GM21528 (cell line): Measurements from ENCODE around the gene BANP.
A peak's percentile ranks its signal among the peaks of the same experiment; 100 is the strongest.
"Not testable (repeated sequence)": the region's sequence is repeated elsewhere in the genome, so short reads cannot be mapped to it uniquely, and the experiment has no call there.

Experiments
- ATAC-seq: cut with Tn5 transposase; IDR thresholded peaks from one replicate; pipeline ENCODE4 v1.9.1; 2021; ENCODE audit warnings: mild to moderate bottlenecking, moderate library complexity; ENCODE audit not compliant: unreplicated experiment, low FRiP score

Gene BANP

GRCh38 chr16:87950765-87951551 is at the start of gene BANP:
TSS of gene BANP (plus strand) at chr16:87951434. CDS start at chr16:87975116, 23,682 bp downstream.
- ATAC-seq: peak; percentile 89

GRCh38 chr16:87904963-87905362 is 46.3 kb upstream of the BANP start:
- ATAC-seq: not testable (repeated sequence)

- not testable (repeated sequence) for ATAC-seq
These were observed 45.7 kb upstream of the BANP start for GRCh38 chr16:87905521-87905920.

GRCh38 chr16:87908101-87908500 is 43.1 kb upstream of the BANP start:
- ATAC-seq: not testable (repeated sequence)

GRCh38 chr16:87909203-87909935 is 41.9 kb upstream of the BANP start:
- ATAC-seq: peak; percentile 78

GRCh38 chr16:87911106-87911763 is 40.0 kb upstream of the BANP start:
- ATAC-seq: not testable (repeated sequence)

- not testable (repeated sequence) for ATAC-seq
These were observed 38.5 kb upstream of the BANP start for GRCh38 chr16:87912691-87913090.

- ATAC-seq: not testable (repeated sequence)
These were observed 37.1 kb upstream of the BANP start for GRCh38 chr16:87914021-87914725.

GRCh38 chr16:87914812-87915211 is 36.4 kb upstream of the BANP start:
- no peak for ATAC-seq

GRCh38 chr16:87917503-87917902 is 33.7 kb upstream of the BANP start:
- no peak for ATAC-seq

- no peak for ATAC-seq
These were observed 32.9 kb upstream of the BANP start for GRCh38 chr16:87918338-87918737.

GRCh38 chr16:87918866-87919680 is 32.2 kb upstream of the BANP start:
- no peak for ATAC-seq

GRCh38 chr16:87919681-87919994 is 31.6 kb upstream of the BANP start:
- ATAC-seq: no peak

GRCh38 chr16:87921236-87921773 is 29.9 kb upstream of the BANP start:
- ATAC-seq: no peak

GRCh38 chr16:87922250-87922871 is 28.9 kb upstream of the BANP start:
- no peak for ATAC-seq

GRCh38 chr16:87924041-87924810 is 27.0 kb upstream of the BANP start:
- no peak for ATAC-seq

- ATAC-seq: no peak
These were observed 26.2 kb upstream of the BANP start for GRCh38 chr16:87924811-87925670.
